K562 (cell line): ENCODE data around the gene KAT2B. TPM values are rescaled to one million over a fixed set of nuclear protein-coding genes. Genes with fewer than 3 reads are reported as not detected.
A peak's percentile ranks its signal among the peaks of the same experiment; 100 is the strongest.

Experiments used
- BACH1 ChIP-seq: fragments of 200-800 bp; sonication (Bioruptor generic); IDR thresholded peaks from 2 replicates; pipeline ENCODE4 v1.6.1; 2016; ENCODE audit warnings: missing genetic modification characterization, missing compliant biosample characterization
- CTBP1 ChIP-seq: fragments of 450-650 bp; IDR thresholded peaks from 2 replicates; pipeline ENCODE4 v1.6.1; 2016; ENCODE audit warnings: borderline replicate concordance
- FOXJ2 ChIP-seq: fragments of 200-800 bp; sonication (Bioruptor generic); IDR thresholded peaks from 2 replicates; pipeline ENCODE4 v1.6.1; 2016; ENCODE audit warnings: missing genetic modification characterization, missing compliant biosample characterization
- GTF2F1 ChIP-seq: IDR thresholded peaks from 2 replicates; pipeline ENCODE4 v1.6.1; 2011; ENCODE audit warnings: low read depth, low read length, improper control_type of control experiment
- HMGN3 ChIP-seq: IDR thresholded peaks from 2 replicates; pipeline ENCODE4 v1.6.1; 2011; ENCODE audit warnings: borderline replicate concordance, low read depth, mild to moderate bottlenecking, mixed read lengths, low read length; ENCODE audit not compliant: insufficient read length; ENCODE audit errors: extremely low read depth
- NFIC ChIP-seq: fragments of 450-650 bp; IDR thresholded peaks from 2 replicates; pipeline ENCODE4 v1.6.1; 2017; ENCODE audit warnings: mild to moderate bottlenecking, inconsistent platforms
- NR2C2 ChIP-seq, 2 experiments: fragments of 200-800 bp in 1 of 2; sonication (Bioruptor generic) in 1 of 2; sonication (generic) in 1 of 2; formaldehyde crosslinking in 1 of 2; IDR thresholded peaks; 2 replicates each; pipeline versions ENCODE4 v1.6.1 to v1.8.0; 2016 to 2022; ENCODE audit warnings: mild to moderate bottlenecking in 1 of 2, missing compliant biosample characterization in 1 of 2, missing genetic modification characterization in 1 of 2, missing genetic modification reagents in 1 of 2
- POU5F1 ChIP-seq: fragments of 150-350 bp; IDR thresholded peaks from 2 replicates; pipeline ENCODE4 v1.6.1; 2014; ENCODE audit warnings: borderline replicate concordance, low read length, low read depth, mild to moderate bottlenecking; ENCODE audit not compliant: partially characterized antibody
- RUNX1 ChIP-seq: sonication (generic); IDR thresholded peaks from 2 replicates; pipeline ENCODE4 v1.6.1; 2016; ENCODE audit warnings: antibody characterized with exemption, low read depth
- ZNF668 ChIP-seq: fragments of 250-450 bp; sonication (Bioruptor Pico); IDR thresholded peaks from 2 replicates; pipeline ENCODE4 v1.8.0; 2022; ENCODE audit warnings: mild to moderate bottlenecking, inconsistent platforms
- ZNF77 ChIP-seq: fragments of 250-450 bp; sonication (Bioruptor Pico); IDR thresholded peaks from 2 replicates; pipeline ENCODE4 v1.5.0; 2020
- ZNF778 ChIP-seq: fragments of 450-650 bp; formaldehyde crosslinking; IDR thresholded peaks from 2 replicates; pipeline ENCODE4 v1.4.0; 2020; ENCODE audit warnings: mild to moderate bottlenecking, moderate library complexity
- polyA plus RNA-seq, 8 experiments: library from polyadenylated mRNA; depleted of rRNA in 4 of 8; stranded (reverse) in 5 of 8; unstranded in 3 of 8; fragments of >200 nt; fragmentation: Nextera tagmentation in 2 of 8; fragmentation: Illumina TruSeq in 1 of 8; extraction: Ambion mirVana in 2 of 8; extraction: Trizol in 1 of 8; gene quantifications; 2 replicates each; pipeline versions ENCODE4 v1.2.1 to v1.2.3, GENCODE V29; 2011 to 2014; ENCODE audit warnings: inconsistent platforms in 1 of 8, missing spikeins in 1 of 8
- total RNA-seq, 7 experiments: library from RNA; depleted of rRNA in 6 of 7; stranded (reverse); fragments of >200 nt in 6 of 7; fragmentation: Illumina TruSeq in 2 of 7; extraction: Trizol in 2 of 7; gene quantifications; 2 replicates each; pipeline versions ENCODE4 v1.2.1 to v1.2.3, GENCODE V29; 2011 to 2021; ENCODE audit warnings: low replicate concordance in 1 of 7
- TF ChIP-seq, protein P1 (sequence below), 2 experiments: fragments of 450-650 bp in 1 of 2; IDR thresholded peaks; 2 replicates each; pipeline ENCODE4 v1.6.1; 2011 to 2017; ENCODE audit warnings: low read depth in 2 of 2, antibody characterized with exemption in 1 of 2, borderline replicate concordance in 1 of 2, low read length in 1 of 2, mild to moderate bottlenecking in 1 of 2, mixed read lengths in 1 of 2; ENCODE audit not compliant: control insufficient read depth in 1 of 2
- TF ChIP-seq, protein P2 (sequence below): fragments of 450-650 bp; IDR thresholded peaks from 2 replicates; pipeline ENCODE4 v1.6.1; 2014; ENCODE audit warnings: low read depth, mild to moderate bottlenecking, moderate library complexity, borderline replicate concordance
- TF ChIP-seq, protein P3 (sequence below): fragments of 250-450 bp; sonication (Bioruptor Pico); IDR thresholded peaks from 2 replicates; pipeline ENCODE4 v1.6.1; 2021; ENCODE audit warnings: mild to moderate bottlenecking
- TF ChIP-seq, protein P4 (sequence below): IDR thresholded peaks from 3 replicates; pipeline ENCODE4 v1.6.1; 2011; ENCODE audit warnings: borderline replicate concordance, mild to moderate bottlenecking, moderate library complexity; ENCODE audit not compliant: insufficient read length; ENCODE audit errors: extremely low read depth
- TF ChIP-seq, protein P5 (sequence below): fragments of 250-450 bp; sonication (Bioruptor Pico); IDR thresholded peaks from 2 replicates; pipeline ENCODE4 v1.5.0; 2021

Gene KAT2B
- total and polyA plus RNA-seq, 9 of the 15 experiments (the other 6 are each of a cell fraction or from before 2014, with no cell fraction given) = 3.3 to 14.9 (median 12.2) TPM

DNA sequence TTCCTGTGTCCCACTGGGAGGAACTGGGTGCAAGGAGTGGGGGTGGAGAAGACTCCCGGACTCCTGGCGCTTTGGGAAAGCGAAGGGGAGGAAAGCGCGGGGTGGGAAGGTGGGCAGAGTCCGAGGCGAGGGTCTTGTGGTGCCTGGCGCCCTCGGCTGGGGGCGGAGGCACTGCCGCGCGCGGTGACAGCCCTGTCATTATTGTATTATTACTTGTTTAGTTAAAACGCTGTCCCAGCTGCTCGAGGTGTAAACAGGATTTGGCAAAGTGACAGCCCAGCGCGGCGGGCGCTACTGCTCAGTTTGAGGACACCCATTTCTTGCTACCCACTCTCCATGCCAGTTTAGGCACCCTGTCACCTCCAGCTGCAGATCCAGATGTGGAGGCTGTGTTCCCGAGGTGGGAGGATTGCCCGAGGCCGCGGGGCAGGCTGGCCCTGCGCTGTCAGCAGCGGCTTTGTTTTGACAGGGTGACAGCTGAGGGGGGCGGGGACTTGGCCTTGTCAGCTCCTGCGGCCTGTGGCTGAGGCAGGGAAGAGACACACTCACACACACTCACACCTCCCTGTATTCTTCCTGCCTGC is 1.0 kb downstream of the KAT2B start (continued):
- TF ChIP-seq, protein P1, sequence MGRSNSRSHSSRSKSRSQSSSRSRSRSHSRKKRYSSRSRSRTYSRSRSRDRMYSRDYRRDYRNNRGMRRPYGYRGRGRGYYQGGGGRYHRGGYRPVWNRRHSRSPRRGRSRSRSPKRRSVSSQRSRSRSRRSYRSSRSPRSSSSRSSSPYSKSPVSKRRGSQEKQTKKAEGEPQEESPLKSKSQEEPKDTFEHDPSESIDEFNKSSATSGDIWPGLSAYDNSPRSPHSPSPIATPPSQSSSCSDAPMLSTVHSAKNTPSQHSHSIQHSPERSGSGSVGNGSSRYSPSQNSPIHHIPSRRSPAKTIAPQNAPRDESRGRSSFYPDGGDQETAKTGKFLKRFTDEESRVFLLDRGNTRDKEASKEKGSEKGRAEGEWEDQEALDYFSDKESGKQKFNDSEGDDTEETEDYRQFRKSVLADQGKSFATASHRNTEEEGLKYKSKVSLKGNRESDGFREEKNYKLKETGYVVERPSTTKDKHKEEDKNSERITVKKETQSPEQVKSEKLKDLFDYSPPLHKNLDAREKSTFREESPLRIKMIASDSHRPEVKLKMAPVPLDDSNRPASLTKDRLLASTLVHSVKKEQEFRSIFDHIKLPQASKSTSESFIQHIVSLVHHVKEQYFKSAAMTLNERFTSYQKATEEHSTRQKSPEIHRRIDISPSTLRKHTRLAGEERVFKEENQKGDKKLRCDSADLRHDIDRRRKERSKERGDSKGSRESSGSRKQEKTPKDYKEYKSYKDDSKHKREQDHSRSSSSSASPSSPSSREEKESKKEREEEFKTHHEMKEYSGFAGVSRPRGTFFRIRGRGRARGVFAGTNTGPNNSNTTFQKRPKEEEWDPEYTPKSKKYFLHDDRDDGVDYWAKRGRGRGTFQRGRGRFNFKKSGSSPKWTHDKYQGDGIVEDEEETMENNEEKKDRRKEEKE (IDR thresholded peaks at IDR 0.05; ENCODE audit: borderline replicate concordance in 1 of 2, control insufficient read depth in 1 of 2, low read depth in 2 of 2, low read length in 1 of 2) = no peak
- TF ChIP-seq FOXJ2 (tag) = peak; percentile 69; the same call in 1 of the 2 replicates
- TF ChIP-seq, protein P2, sequence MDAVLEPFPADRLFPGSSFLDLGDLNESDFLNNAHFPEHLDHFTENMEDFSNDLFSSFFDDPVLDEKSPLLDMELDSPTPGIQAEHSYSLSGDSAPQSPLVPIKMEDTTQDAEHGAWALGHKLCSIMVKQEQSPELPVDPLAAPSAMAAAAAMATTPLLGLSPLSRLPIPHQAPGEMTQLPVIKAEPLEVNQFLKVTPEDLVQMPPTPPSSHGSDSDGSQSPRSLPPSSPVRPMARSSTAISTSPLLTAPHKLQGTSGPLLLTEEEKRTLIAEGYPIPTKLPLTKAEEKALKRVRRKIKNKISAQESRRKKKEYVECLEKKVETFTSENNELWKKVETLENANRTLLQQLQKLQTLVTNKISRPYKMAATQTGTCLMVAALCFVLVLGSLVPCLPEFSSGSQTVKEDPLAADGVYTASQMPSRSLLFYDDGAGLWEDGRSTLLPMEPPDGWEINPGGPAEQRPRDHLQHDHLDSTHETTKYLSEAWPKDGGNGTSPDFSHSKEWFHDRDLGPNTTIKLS = no peak
- TF ChIP-seq NR2C2 (CRISPR knock-in tag; IDR thresholded peaks at IDR 0.05) = no peak
- TF ChIP-seq NR2C2 (tag; IDR thresholded peaks at IDR 0.05) = no peak; the same call in 1 of the 2 replicates
- peak; percentile 60 for TF ChIP-seq HMGN3
- TF ChIP-seq, protein P3, sequence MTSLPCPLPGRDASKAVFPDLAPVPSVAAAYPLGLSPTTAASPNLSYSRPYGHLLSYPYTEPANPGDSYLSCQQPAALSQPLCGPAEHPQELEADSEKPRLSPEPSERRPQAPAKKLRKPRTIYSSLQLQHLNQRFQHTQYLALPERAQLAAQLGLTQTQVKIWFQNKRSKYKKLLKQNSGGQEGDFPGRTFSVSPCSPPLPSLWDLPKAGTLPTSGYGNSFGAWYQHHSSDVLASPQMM (CRISPR knock-in tag) = no peak
- TF ChIP-seq ZNF77 = no peak
- TF ChIP-seq, protein P4, sequence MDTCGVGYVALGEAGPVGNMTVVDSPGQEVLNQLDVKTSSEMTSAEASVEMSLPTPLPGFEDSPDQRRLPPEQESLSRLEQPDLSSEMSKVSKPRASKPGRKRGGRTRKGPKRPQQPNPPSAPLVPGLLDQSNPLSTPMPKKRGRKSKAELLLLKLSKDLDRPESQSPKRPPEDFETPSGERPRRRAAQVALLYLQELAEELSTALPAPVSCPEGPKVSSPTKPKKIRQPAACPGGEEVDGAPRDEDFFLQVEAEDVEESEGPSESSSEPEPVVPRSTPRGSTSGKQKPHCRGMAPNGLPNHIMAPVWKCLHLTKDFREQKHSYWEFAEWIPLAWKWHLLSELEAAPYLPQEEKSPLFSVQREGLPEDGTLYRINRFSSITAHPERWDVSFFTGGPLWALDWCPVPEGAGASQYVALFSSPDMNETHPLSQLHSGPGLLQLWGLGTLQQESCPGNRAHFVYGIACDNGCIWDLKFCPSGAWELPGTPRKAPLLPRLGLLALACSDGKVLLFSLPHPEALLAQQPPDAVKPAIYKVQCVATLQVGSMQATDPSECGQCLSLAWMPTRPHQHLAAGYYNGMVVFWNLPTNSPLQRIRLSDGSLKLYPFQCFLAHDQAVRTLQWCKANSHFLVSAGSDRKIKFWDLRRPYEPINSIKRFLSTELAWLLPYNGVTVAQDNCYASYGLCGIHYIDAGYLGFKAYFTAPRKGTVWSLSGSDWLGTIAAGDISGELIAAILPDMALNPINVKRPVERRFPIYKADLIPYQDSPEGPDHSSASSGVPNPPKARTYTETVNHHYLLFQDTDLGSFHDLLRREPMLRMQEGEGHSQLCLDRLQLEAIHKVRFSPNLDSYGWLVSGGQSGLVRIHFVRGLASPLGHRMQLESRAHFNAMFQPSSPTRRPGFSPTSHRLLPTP = no peak
- no peak for TF ChIP-seq ZNF778 (CRISPR knock-in tag)
- TF ChIP-seq ZNF668 (CRISPR knock-in tag) = no peak
- no peak for TF ChIP-seq BACH1 (tag)
- TF ChIP-seq RUNX1 = no peak
- TF ChIP-seq CTBP1 = peak; percentile 55; the same call in 1 of the 2 replicates
- TF ChIP-seq GTF2F1 = no peak
- TF ChIP-seq NFIC = peak; percentile 89
- no peak for TF ChIP-seq POU5F1
- TF ChIP-seq, protein P5, sequence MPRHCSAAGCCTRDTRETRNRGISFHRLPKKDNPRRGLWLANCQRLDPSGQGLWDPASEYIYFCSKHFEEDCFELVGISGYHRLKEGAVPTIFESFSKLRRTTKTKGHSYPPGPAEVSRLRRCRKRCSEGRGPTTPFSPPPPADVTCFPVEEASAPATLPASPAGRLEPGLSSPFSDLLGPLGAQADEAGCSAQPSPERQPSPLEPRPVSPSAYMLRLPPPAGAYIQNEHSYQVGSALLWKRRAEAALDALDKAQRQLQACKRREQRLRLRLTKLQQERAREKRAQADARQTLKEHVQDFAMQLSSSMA (CRISPR knock-in tag) = no peak
